ENCODE results near the gene SYVN1.

DNA sequence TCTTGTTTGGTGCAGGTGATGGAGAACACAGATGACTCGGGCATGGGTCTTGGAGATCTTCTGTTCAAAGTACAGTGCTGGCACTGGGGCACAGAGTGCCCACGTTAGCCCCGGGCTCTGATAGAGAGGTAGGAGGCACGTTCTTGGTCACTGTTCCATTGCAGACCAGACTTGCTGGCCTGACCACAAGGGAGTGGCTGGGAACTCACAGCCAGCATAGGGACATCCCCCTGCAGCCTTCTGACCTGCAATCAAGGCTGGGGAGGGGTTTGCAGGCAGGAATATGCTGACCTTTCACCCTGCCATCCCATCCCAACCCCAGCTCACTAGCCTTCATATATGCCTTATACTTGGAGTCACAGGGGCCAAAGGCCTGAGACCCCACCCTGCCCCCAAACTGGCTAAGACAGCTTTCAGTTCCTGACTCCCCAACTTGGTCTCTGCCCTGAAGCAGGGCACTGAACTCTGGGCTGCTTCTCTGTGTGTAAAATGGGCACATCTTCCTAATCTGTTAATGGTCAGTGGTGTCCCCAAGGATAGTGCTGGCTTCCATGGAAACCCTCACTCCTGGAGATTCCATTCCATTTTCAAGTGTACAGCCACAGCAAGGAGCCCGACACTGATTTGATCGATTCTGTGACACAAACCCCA, 7.6 kb downstream of the SYVN1 start:
- TF ChIP-seq CTCF (IDR thresholded peaks at IDR 0.05; ENCODE audit: low read depth, low read length) = no peak
- TF ChIP-seq EZH2phosphoT487 (IDR thresholded peaks at IDR 0.05; ENCODE audit: low read depth) = no peak

All from OCI-LY3 (cell line).